ENCODE measurements around the gene RAP1GDS1. TPM values are rescaled to one million over a fixed set of nuclear protein-coding genes. Genes with fewer than 3 reads are reported as not detected.
A peak's percentile ranks its signal among the peaks of the same experiment; 100 is the strongest.

Gene RAP1GDS1
- polyA plus RNA-seq, 1 of the 3 experiments (the other 2 are of a cell fraction) = 25.6 TPM

DNA sequence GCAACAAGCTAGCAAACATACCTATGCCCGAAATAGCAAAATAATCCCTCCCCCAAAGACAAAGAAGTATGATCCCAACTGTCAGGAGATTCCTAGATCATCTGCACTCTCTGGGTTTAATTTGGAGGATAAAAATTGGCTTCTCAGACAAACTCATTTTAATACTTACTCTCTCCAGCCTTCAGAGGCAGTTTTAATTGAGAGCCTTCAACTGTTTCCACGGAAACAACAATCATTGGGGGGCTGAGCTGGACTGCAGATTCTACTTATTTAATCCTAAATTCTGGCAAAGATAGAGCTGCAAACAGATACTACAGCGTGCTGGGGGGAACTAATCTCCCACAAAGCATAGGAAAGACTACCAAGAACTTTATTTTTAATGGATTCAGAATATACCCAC is 229.1 kb downstream of the RAP1GDS1 start:
- no peak for TF ChIP-seq RAD21 (IDR thresholded peaks at IDR 0.05; ENCODE audit: low read length)
- TF ChIP-seq SIN3A (IDR thresholded peaks at IDR 0.05; ENCODE audit: borderline replicate concordance, low read depth, low read length) = no peak
- no peak for TF ChIP-seq YY1 (IDR thresholded peaks at IDR 0.05; ENCODE audit: low read depth)
- no peak for TF ChIP-seq MXI1 (IDR thresholded peaks at IDR 0.05; ENCODE audit: low read depth, low read length)
- no peak for TF ChIP-seq FOXJ3 (CRISPR knock-in tag; IDR thresholded peaks at IDR 0.05)
- TF ChIP-seq, protein P1, sequence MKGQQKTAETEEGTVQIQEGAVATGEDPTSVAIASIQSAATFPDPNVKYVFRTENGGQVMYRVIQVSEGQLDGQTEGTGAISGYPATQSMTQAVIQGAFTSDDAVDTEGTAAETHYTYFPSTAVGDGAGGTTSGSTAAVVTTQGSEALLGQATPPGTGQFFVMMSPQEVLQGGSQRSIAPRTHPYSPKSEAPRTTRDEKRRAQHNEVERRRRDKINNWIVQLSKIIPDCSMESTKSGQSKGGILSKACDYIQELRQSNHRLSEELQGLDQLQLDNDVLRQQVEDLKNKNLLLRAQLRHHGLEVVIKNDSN (IDR thresholded peaks at IDR 0.05; ENCODE audit: borderline replicate concordance, low read depth) = no peak
- no peak for TF ChIP-seq NRF1 (IDR thresholded peaks at IDR 0.05; ENCODE audit: low read depth, low read length)
- Histone ChIP-seq H3K4me3 (ENCODE audit: low read depth in 2 of 2, low read length in 1 of 2) (no peak overlapping the region), H3K79me2 (ENCODE audit: insufficient read depth) (peaks cover 32% of the 10 kb centered on the region), H3K9ac (no peak overlapping the region), H3K9me3 (no peaks in the 10 kb centered on the region), H3K4me1 (ENCODE audit: control insufficient read depth in 1 of 2, insufficient read depth in 2 of 2, low read depth in 1 of 2, low read length in 1 of 2) (0 out of 4 replicates have a peak, but pooled peaks cover 0 to 8% of the 10 kb centered on the region in 2 experiments), H3F3A (replicated peaks; ENCODE audit: insufficient read depth) (no peaks in the 10 kb centered on the region), H3K36me3 (replicated peaks in 1 of 2; ENCODE audit: control insufficient read depth in 1 of 2, insufficient read depth in 2 of 2, low read length in 1 of 2) (peaks cover 0 to 3% of the 10 kb centered on the region in 2 experiments), H3K27me3 (ENCODE audit: insufficient read depth) (no peaks in the 10 kb centered on the region), H3K4me2 (no peak overlapping the region), H4K20me1 (ENCODE audit: insufficient read depth) (no peaks in the 10 kb centered on the region), H3K27ac (ENCODE audit: low read depth in 2 of 2, low read length in 1 of 2) (no peak overlapping the region), H2AFZ (ENCODE audit: low read depth) (no peak overlapping the region), H3K9me2 (no peaks in the 10 kb centered on the region)
- CTCF ChIA-PET = interaction anchor here (1.3 kb wide), 1 partner anchor 566 kb away, joined by 3 read pairs; no protein-coding TSS in a partner anchor
- WGBS (ENCODE audit: low lambda C conversion rate) = 98% methylated on average over 3 of the region's 3 CpGs
- POLR2A ChIA-PET = no interaction called here
- DNase-seq = no peak

DNA sequence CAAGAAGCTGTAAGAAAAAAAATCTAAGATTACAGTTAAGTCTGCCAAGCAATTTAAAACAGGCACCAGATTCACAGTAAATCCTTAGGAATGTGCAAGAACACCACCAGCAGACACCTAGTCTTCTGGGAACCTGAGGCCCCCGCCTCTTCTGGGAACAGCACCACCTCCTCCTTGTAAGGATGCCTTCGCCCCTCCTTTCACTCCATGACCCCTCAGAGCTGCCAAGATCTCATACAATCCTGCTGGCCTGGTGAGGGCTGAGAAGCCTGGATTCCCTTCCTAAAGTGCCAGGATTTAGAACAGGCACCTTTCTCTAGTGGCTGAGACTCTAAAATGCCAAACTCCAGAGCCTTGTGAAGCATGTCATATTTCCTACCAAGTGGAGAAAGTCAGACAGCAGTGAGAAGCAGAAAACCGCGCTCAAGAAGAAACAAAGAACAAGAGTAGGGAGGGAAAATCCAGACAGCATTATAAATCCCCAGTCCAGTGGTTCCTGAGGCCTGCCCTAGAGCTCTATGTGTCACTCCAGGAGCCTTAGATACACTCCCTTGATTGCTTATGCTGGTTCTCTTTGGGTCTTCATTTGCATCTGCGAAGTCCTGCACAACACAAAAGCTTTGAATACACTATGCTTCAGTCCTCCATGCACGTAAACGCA is 230.8 kb downstream of the RAP1GDS1 start:
- Histone ChIP-seq H3K9ac (no peak overlapping the region), H3K27me3 (ENCODE audit: insufficient read depth) (no peaks in the 10 kb centered on the region), H3K27ac (ENCODE audit: low read depth in 2 of 2, low read length in 1 of 2) (peak overlapping the region; percentile 11 to 18; a peak in 3 of 4 replicates), H4K20me1 (ENCODE audit: insufficient read depth) (no peaks in the 10 kb centered on the region), H3K9me3 (no peaks in the 10 kb centered on the region), H3K4me3 (ENCODE audit: low read depth in 2 of 2, low read length in 1 of 2) (no peak overlapping the region), H3K4me1 (ENCODE audit: control insufficient read depth in 1 of 2, insufficient read depth in 2 of 2, low read depth in 1 of 2, low read length in 1 of 2) (0 out of 4 replicates have a peak, but pooled peaks cover 0 to 8% of the 10 kb centered on the region in 2 experiments), H3K36me3 (replicated peaks in 1 of 2; ENCODE audit: control insufficient read depth in 1 of 2, insufficient read depth in 2 of 2, low read length in 1 of 2) (peaks cover 0 to 3% of the 10 kb centered on the region in 2 experiments), H3K79me2 (ENCODE audit: insufficient read depth) (peaks cover 32% of the 10 kb centered on the region), H3K9me2 (no peaks in the 10 kb centered on the region), H3K4me2 (no peak overlapping the region), H2AFZ (ENCODE audit: low read depth) (no peak overlapping the region), H3F3A (replicated peaks; ENCODE audit: insufficient read depth) (no peaks in the 10 kb centered on the region)
- no peak for DNase-seq
- CTCF ChIA-PET = interaction anchor here (1.1 kb wide), 1 partner anchor 24 kb away, joined by 4 read pairs; no protein-coding TSS in a partner anchor
- WGBS (ENCODE audit: low lambda C conversion rate) = 94% methylated on average over 7 of the region's 7 CpGs
- TF ChIP-seq EP300 (IDR thresholded peaks at IDR 0.05; ENCODE audit: borderline replicate concordance in 1 of 2, low read depth in 1 of 2, low read length in 1 of 2) (peak in 1 of 2 experiments; percentile 34; a peak in 1 of 4 replicates), CHD2 (IDR thresholded peaks at IDR 0.05; ENCODE audit: low read length, partially characterized antibody) (no peak), RCOR1 (IDR thresholded peaks at IDR 0.05; ENCODE audit: low read length) (no peak), NRF1 (IDR thresholded peaks at IDR 0.05; ENCODE audit: low read depth, low read length) (no peak), JUND (IDR thresholded peaks at IDR 0.05) (no peak), SMC3 (IDR thresholded peaks at IDR 0.05; ENCODE audit: low read depth, low read length) (no peak)
- TF ChIP-seq, protein P2, sequence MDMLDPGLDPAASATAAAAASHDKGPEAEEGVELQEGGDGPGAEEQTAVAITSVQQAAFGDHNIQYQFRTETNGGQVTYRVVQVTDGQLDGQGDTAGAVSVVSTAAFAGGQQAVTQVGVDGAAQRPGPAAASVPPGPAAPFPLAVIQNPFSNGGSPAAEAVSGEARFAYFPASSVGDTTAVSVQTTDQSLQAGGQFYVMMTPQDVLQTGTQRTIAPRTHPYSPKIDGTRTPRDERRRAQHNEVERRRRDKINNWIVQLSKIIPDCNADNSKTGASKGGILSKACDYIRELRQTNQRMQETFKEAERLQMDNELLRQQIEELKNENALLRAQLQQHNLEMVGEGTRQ (IDR thresholded peaks at IDR 0.05; ENCODE audit: borderline replicate concordance, low read depth, low read length) = no peak
- TF ChIP-seq, protein P3, sequence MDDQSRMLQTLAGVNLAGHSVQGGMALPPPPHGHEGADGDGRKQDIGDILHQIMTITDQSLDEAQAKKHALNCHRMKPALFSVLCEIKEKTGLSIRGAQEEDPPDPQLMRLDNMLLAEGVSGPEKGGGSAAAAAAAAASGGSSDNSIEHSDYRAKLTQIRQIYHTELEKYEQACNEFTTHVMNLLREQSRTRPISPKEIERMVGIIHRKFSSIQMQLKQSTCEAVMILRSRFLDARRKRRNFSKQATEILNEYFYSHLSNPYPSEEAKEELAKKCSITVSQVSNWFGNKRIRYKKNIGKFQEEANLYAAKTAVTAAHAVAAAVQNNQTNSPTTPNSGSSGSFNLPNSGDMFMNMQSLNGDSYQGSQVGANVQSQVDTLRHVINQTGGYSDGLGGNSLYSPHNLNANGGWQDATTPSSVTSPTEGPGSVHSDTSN (IDR thresholded peaks at IDR 0.05) = no peak
- POLR2A ChIA-PET = no interaction called here
